HepG2 (cell line): Measurements from ENCODE around the gene HOXA11. TPM values are rescaled to one million over a fixed set of nuclear protein-coding genes. Genes with fewer than 3 reads are reported as not detected.

Experiments
- ATAC-seq: fragments of 200-7000 bp; cut with Tn5 transposase; 3 replicates; pipeline ENCODE4 v1.9.1; 2020; ENCODE audit warnings: mild to moderate bottlenecking, moderate library complexity
- BruUV-seq: library from RNA; stranded (reverse); fragments of 400-500 nt; replicated peaks from 2 replicates; lab custom pipeline; 2021; lab: Mats Ljungman, UMichigan
- CTCF ChIA-PET: fragments of 300-600 bp; formaldehyde crosslinking; extraction: SDS; loops from one replicate; lab custom pipeline; 2021; ENCODE audit warnings: low total read pairs, inconsistent platforms, low intra/inter-chr PET ratio; lab: Yijun Ruan, JAX
- POLR2A ChIA-PET: fragments of 350-600 bp; sonication (Branson Sonifier 250); formaldehyde crosslinking; loops from one replicate; lab custom pipeline; 2020; ENCODE audit warnings: antibody characterized with exemption, inconsistent platforms; lab: Yijun Ruan, JAX
- DNase-seq: peaks from one replicate; pipeline ENCODE4 v3.0.0-alpha.2; 2015; ENCODE audit warnings: low spot score
- FAIRE-seq: peaks from 3 replicates; lab custom pipeline; 2011; peaks lifted over from hg19 to GRCh38; lab: Jason Lieb, UNC
- H2AFZ ChIP-seq: one replicate; pipeline ENCODE4 v1.6.1; 2011; ENCODE audit warnings: low read length, inconsistent platforms
- H3K27ac ChIP-seq: fragments of 300-600 bp; 3 replicates; pipeline ENCODE4 v1.8.0; 2011; ENCODE audit warnings: mixed run types, mild to moderate bottlenecking, mixed read lengths, low read length, inconsistent platforms; ENCODE audit not compliant: insufficient read depth; ENCODE audit errors: extremely low read length
- H3K27me3 ChIP-seq, 2 experiments: fragments of 200-600 bp in 1 of 2; 2 replicates in 1 of 2; 3 replicates in 1 of 2; pipeline versions ENCODE4 v1.6.0 to v1.8.0; 2011; ENCODE audit warnings: low read length in 2 of 2, mild to moderate bottlenecking in 2 of 2, moderate library complexity in 2 of 2, inconsistent platforms in 1 of 2; ENCODE audit not compliant: insufficient read depth in 2 of 2, control insufficient read depth in 1 of 2
- H3K36me3 ChIP-seq, 2 experiments: fragments of 200-600 bp in 1 of 2; replicated peaks in 1 of 2; 2 replicates in 1 of 2; 3 replicates in 1 of 2; pipeline versions ENCODE4 v1.5.1 to v1.8.0; 2011; ENCODE audit warnings: low read length in 2 of 2, inconsistent platforms in 1 of 2; ENCODE audit not compliant: insufficient read depth in 2 of 2, control insufficient read depth in 1 of 2
- H3K4me1 ChIP-seq: 2 replicates; pipeline ENCODE4 v1.5.1; 2012; ENCODE audit warnings: low read length, inconsistent platforms; ENCODE audit not compliant: insufficient read depth
- H3K4me2 ChIP-seq: 2 replicates; pipeline ENCODE4 v1.6.0; 2011; ENCODE audit warnings: low read depth, low read length, inconsistent platforms
- H3K4me3 ChIP-seq, 3 experiments: fragments of 200-600 bp in 1 of 3; sonication (generic), shearing (Covaris generic) in 1 of 3; replicated peaks in 1 of 3; 2 replicates each; pipeline ENCODE4 v1.5.1; 2011 to 2016; ENCODE audit warnings: low read length in 3 of 3, inconsistent platforms in 2 of 3, low read depth in 2 of 3, mild to moderate bottlenecking in 2 of 3, control low read depth in 1 of 3, mixed read lengths in 1 of 3; ENCODE audit not compliant: insufficient read depth in 1 of 3
- H3K79me2 ChIP-seq: one replicate; pipeline ENCODE4 v1.6.1; 2011; ENCODE audit warnings: low read length, inconsistent platforms; ENCODE audit not compliant: insufficient read depth
- H3K9ac ChIP-seq: 2 replicates; pipeline ENCODE4 v1.6.0; 2011; ENCODE audit warnings: mild to moderate bottlenecking, low read depth, low read length, inconsistent platforms; ENCODE audit not compliant: insufficient read depth
- H3K9me3 ChIP-seq: 2 replicates; pipeline ENCODE4 v1.5.1; 2012; ENCODE audit warnings: mild to moderate bottlenecking, low read length
- H4K20me1 ChIP-seq: 2 replicates; pipeline ENCODE4 v1.6.0; 2011; ENCODE audit warnings: inconsistent platforms, mild to moderate bottlenecking, low read length, moderate library complexity; ENCODE audit not compliant: insufficient read depth
- ARNTL ChIP-seq: sonication (generic); formaldehyde crosslinking; IDR thresholded peaks from 2 replicates; pipeline ENCODE4 v1.4.0; 2020; ENCODE audit warnings: mild to moderate bottlenecking, missing genetic modification reagents
- BCL6 ChIP-seq: IDR thresholded peaks from 2 replicates; pipeline ENCODE4 v1.6.1; 2016; ENCODE audit warnings: missing genetic modification reagents, missing compliant biosample characterization
- BORCS8-MEF2B ChIP-seq: sonication (generic); formaldehyde crosslinking; IDR thresholded peaks from 2 replicates; pipeline ENCODE4 v1.8.0; 2022; ENCODE audit warnings: mild to moderate bottlenecking, missing genetic modification reagents
- CEBPG ChIP-seq: IDR thresholded peaks from 2 replicates; pipeline ENCODE4 v1.6.1; 2016
- FOSL1 ChIP-seq: sonication (generic); formaldehyde crosslinking; IDR thresholded peaks from 2 replicates; pipeline ENCODE4 v1.9.0; 2021; ENCODE audit warnings: missing genetic modification reagents, borderline replicate concordance
- FOSL2 ChIP-seq: sonication (generic); formaldehyde crosslinking; IDR thresholded peaks from 2 replicates; pipeline ENCODE4 v1.4.0; 2020; ENCODE audit warnings: missing genetic modification reagents
- GTF3A ChIP-seq: sonication (generic); formaldehyde crosslinking; conservative IDR thresholded peaks from 2 replicates; pipeline ENCODE4 v1.4.0; 2020; ENCODE audit warnings: mild to moderate bottlenecking, missing genetic modification reagents
- HDAC2 ChIP-seq: sonication (generic); formaldehyde crosslinking; IDR thresholded peaks from 2 replicates; pipeline ENCODE4 v1.4.0; 2020; ENCODE audit warnings: missing genetic modification reagents
- NFE2L1 ChIP-seq: sonication (generic); formaldehyde crosslinking; IDR thresholded peaks from 2 replicates; pipeline ENCODE4 v1.4.0; 2020; ENCODE audit warnings: missing genetic modification reagents, mild to moderate bottlenecking, borderline replicate concordance
- NRL ChIP-seq: sonication (generic); formaldehyde crosslinking; IDR thresholded peaks from 2 replicates; pipeline ENCODE4 v1.5.0; 2020; ENCODE audit warnings: missing genetic modification reagents, mild to moderate bottlenecking, moderate library complexity, borderline replicate concordance
- POLR2AphosphoS2 ChIP-seq: IDR thresholded peaks from 2 replicates; pipeline ENCODE4 v1.6.1; 2011; ENCODE audit warnings: low read depth, low read length, improper control_type of control experiment
- RARA ChIP-seq: IDR thresholded peaks from 2 replicates; pipeline ENCODE4 v1.6.1; 2016; ENCODE audit warnings: missing genetic modification reagents, missing compliant biosample characterization
- ZBTB42 ChIP-seq: sonication (generic); formaldehyde crosslinking; IDR thresholded peaks from 2 replicates; pipeline ENCODE4 v1.5.0; 2020; ENCODE audit warnings: mild to moderate bottlenecking, missing genetic modification reagents
- ZFAT ChIP-seq: sonication (generic); formaldehyde crosslinking; conservative IDR thresholded peaks from 2 replicates; pipeline ENCODE4 v1.8.1; 2023; ENCODE audit warnings: missing genetic modification reagents, inconsistent platforms
- ZNF253 ChIP-seq: sonication (generic); formaldehyde crosslinking; IDR thresholded peaks from 2 replicates; pipeline ENCODE4 v1.8.0; 2022; ENCODE audit warnings: mild to moderate bottlenecking, missing genetic modification reagents, borderline replicate concordance
- ZNF83 ChIP-seq: sonication (generic); formaldehyde crosslinking; IDR thresholded peaks from 2 replicates; pipeline ENCODE4 v1.4.0; 2020; ENCODE audit warnings: missing genetic modification reagents, mild to moderate bottlenecking, borderline replicate concordance
- WGBS: methylation state at CpG from one replicate; pipeline ENCODE4 v1.1.6; 2017; ENCODE audit warnings: low lambda C conversion rate; 5-methylcytosine and 5-hydroxymethylcytosine counted together
- in situ Hi-C: cut with HindIII; loops from 2 replicates; pipeline ENCODE4 v1.10.0; 2017; ENCODE audit warnings: low pct_unique_long_range_greater_than_20kb; ENCODE audit not compliant: extremely low pct_ligation_motif_present
- intact Hi-C: fragments of 100-400 bp; cut with micrococcal nuclease; formaldehyde crosslinking; loops from one replicate; pipeline ENCODE4 v1.10.0; 2022; ENCODE audit not compliant: unreplicated experiment
- polyA plus RNA-seq, 8 experiments: library from polyadenylated mRNA; depleted of rRNA in 3 of 8; stranded (reverse) in 7 of 8; unstranded in 1 of 8; fragments of >200 nt; fragmentation: Illumina TruSeq in 4 of 8; extraction: Trizol in 4 of 8; gene quantifications; 2 replicates each; pipeline versions ENCODE4 v1.2.1 to v1.2.3, GENCODE V29; 2011 to 2016; ENCODE audit warnings: low read depth in 4 of 8, missing spikeins in 1 of 8, mixed read lengths in 1 of 8; ENCODE audit not compliant: insufficient read depth in 1 of 8
- total RNA-seq, 5 experiments: library from RNA; depleted of rRNA; stranded (reverse); fragments of >200 nt; fragmentation: Illumina TruSeq; extraction: Trizol; gene quantifications; 2 replicates each; pipeline ENCODE4 v1.2.3, GENCODE V29; 2016; ENCODE audit warnings: low read depth in 1 of 5
- TF ChIP-seq, protein P1 (sequence below): sonication (generic); formaldehyde crosslinking; IDR thresholded peaks from 2 replicates; pipeline ENCODE4 v1.4.0; 2020; ENCODE audit warnings: missing genetic modification reagents

The HOXA11 gene
- total and polyA plus RNA-seq, 2 of the 13 experiments (the other 11 are each of a cell fraction or from before 2014, with no cell fraction given): not detected

DNA sequence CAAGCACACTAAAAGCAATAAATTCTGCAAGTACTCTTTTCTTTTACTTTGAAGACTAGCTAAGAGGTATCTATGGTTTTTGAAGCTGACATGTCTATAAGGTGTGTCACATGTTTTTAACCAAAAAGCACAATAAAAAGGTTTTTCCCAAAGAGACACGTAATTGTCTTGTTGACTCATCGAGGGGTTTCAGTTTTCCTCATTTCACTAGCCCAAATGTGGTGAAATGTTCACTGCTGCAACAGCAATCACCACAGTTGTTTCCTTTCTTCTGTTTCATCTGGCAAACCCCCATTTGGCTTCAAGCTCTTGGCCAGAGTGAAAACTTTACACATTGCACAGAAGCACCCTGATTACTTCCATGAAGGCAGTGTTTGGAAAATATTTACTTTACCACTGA, 50.6 kb downstream of the HOXA11 start:
- no peaks in the 10 kb centered on the region for H4K20me1 ChIP-seq
- in situ Hi-C loops: no loop called here
- FAIRE-seq (peak; percentile 42), DNase-seq (peak; percentile 40), ATAC-seq (no peak)
- no peak overlapping the region; the same call in 1 of the 2 replicates for H3K9ac ChIP-seq
- no peaks in the 10 kb centered on the region for H3K79me2 ChIP-seq
- CTCF ChIA-PET: interaction anchor here (0.8 kb wide), 1 partner anchor 281 kb away, joined by 4 read pairs; no protein-coding TSS in a partner anchor
- WGBS: 22% methylated on average over 2 of the region's 2 CpGs
- TF ChIP-seq RARA (CRISPR knock-in tag): no peak; the same call in 1 of the 2 replicates
- no peak for TF ChIP-seq ARNTL
- TF ChIP-seq FOSL2 (CRISPR knock-in tag): 0 out of 2 replicates have a peak, but pooled peaks have one; percentile 14
- no peak for TF ChIP-seq ZNF83 (CRISPR knock-in tag)
- no peak for TF ChIP-seq ZFAT (CRISPR knock-in tag)
- TF ChIP-seq, all 625 proteins: peak for 1
- intact Hi-C loops: loop anchor here (5.0 kb wide), 1 partner anchor 167 kb away; no protein-coding TSS in a partner anchor
- Histone ChIP-seq H3K9me3 (no peaks in the 10 kb centered on the region), H3K4me1 (peaks cover 66% of the 10 kb centered on the region), H3K4me2 (peak overlapping the region; percentile 76), H3K36me3 (no peaks in the 10 kb centered on the region), H2AFZ (no peak overlapping the region), H3K27ac (peak overlapping the region; percentile 67), H3K4me3 (peak overlapping the region in 1 of 3 experiments; percentile 23; a peak in 2 of 6 replicates), H3K27me3 (no peaks in the 10 kb centered on the region)
- POLR2A ChIA-PET: interaction anchor here (0.8 to 5.0 kb wide), 5 partner anchors 13 to 934 kb away, joined by 3 to 118 read pairs (median 4); partner anchors contain the start of gene SKAP2
- BruUV-seq: no TSS peak

DNA sequence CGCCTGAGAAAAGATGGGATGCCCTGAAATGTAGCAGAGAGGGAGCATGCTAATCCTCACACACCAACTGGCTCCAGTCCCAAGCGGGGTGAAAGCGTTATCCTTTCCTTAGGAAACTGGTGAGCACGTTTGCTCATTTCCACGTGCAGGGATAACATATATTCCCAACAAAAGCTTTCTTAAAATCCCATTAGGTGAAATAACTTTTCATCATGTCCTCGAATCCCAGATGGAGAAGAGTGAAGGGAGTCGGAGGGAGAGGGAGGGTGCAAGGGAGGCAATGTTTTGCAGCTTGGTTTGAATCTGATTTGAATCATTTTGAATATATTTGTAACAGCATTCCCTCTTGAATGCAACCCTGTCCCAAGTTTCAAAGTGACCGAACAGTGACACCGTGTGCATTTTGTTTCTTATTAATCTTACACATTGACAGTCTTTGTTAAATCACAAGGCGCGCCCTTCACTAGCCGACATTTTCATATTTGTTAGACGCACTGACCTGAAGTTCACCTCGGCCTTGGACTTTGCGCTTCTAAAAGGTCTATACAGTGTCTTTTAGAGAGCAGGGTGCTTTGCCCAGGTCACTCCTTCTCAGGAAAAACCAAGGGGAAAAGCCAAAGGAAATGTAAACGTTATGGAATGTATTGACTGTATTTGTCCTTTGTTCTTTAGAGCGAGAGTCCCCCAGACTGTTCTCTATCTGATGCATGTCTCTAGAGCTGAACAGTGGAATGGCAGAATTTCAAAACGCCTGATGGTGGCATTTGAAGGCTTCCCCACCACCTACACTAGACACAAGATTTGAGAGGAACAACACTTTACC, 51.4 kb downstream of the HOXA11 start:
- ChIA-PET CTCF (interaction anchor here (0.8 kb wide), 1 partner anchor 280 kb away, joined by 4 read pairs; no protein-coding TSS in a partner anchor), POLR2A (interaction anchor here (0.8 to 5.0 kb wide), 6 partner anchors 8 to 934 kb away, joined by 3 to 118 read pairs (median 4); partner anchors contain the start of gene SKAP2)
- no peaks in the 10 kb centered on the region for H3K79me2 ChIP-seq
- DNase-seq (peak; percentile 94), ATAC-seq (peak; percentile 54), FAIRE-seq (peak; percentile 81)
- BruUV-seq: no TSS peak
- H3K9me3 ChIP-seq: no peaks in the 10 kb centered on the region
- H4K20me1 ChIP-seq: no peaks in the 10 kb centered on the region
- intact Hi-C loops: loop anchor here (5.0 kb wide), 1 partner anchor 166 kb away; no protein-coding TSS in a partner anchor
- H2AFZ ChIP-seq: no peak overlapping the region
- peak overlapping the region; percentile 67 for H3K27ac ChIP-seq
- H3K36me3 ChIP-seq: no peaks in the 10 kb centered on the region
- H3K4me3 ChIP-seq: peak overlapping the region; percentile 13 to 24 (median 22); a peak in 2 of 6 replicates
- no peaks in the 10 kb centered on the region for H3K27me3 ChIP-seq
- peak overlapping the region; percentile 76 for H3K4me2 ChIP-seq
- in situ Hi-C loops: no loop called here
- peak overlapping the region; percentile 34 for H3K9ac ChIP-seq
- H3K4me1 ChIP-seq: peaks cover 74% of the 10 kb centered on the region
- WGBS: 20% methylated on average over 18 of the region's 18 CpGs
- peak; percentile 92 for TF ChIP-seq BCL6 (CRISPR knock-in tag)
- TF ChIP-seq, protein P1, sequence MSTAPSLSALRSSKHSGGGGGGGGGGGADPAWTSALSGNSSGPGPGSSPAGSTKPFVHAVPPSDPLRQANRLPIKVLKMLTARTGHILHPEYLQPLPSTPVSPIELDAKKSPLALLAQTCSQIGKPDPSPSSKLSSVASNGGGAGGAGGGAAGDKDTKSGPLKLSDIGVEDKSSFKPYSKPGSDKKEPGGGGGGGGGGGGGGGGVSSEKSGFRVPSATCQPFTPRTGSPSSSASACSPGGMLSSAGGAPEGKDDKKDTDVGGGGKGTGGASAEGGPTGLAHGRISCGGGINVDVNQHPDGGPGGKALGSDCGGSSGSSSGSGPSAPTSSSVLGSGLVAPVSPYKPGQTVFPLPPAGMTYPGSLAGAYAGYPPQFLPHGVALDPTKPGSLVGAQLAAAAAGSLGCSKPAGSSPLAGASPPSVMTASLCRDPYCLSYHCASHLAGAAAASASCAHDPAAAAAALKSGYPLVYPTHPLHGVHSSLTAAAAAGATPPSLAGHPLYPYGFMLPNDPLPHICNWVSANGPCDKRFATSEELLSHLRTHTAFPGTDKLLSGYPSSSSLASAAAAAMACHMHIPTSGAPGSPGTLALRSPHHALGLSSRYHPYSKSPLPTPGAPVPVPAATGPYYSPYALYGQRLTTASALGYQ (CRISPR knock-in tag): no peak
- no peak for TF ChIP-seq CEBPG (CRISPR knock-in tag)
- TF ChIP-seq HDAC2 (CRISPR knock-in tag): peak; percentile 21
- no peak for TF ChIP-seq NFE2L1 (CRISPR knock-in tag)
- TF ChIP-seq FOSL1: no peak
- TF ChIP-seq ZNF253 (CRISPR knock-in tag): no peak
- TF ChIP-seq GTF3A (CRISPR knock-in tag): no peak
- TF ChIP-seq ZBTB42 (CRISPR knock-in tag): no peak
- TF ChIP-seq NRL (CRISPR knock-in tag): no peak
- TF ChIP-seq BORCS8-MEF2B (CRISPR knock-in tag): no peak
- no peak for TF ChIP-seq POLR2AphosphoS2
